Measurements from ENCODE around the gene RPL28. TPM values are rescaled to one million over a fixed set of nuclear protein-coding genes. Genes with fewer than 3 reads are reported as not detected.

The RPL28 gene
- total and polyA plus RNA-seq, 2 of the 13 experiments (the other 11 are each of a cell fraction or from before 2014, with no cell fraction given), result 105 to 420 TPM

DNA sequence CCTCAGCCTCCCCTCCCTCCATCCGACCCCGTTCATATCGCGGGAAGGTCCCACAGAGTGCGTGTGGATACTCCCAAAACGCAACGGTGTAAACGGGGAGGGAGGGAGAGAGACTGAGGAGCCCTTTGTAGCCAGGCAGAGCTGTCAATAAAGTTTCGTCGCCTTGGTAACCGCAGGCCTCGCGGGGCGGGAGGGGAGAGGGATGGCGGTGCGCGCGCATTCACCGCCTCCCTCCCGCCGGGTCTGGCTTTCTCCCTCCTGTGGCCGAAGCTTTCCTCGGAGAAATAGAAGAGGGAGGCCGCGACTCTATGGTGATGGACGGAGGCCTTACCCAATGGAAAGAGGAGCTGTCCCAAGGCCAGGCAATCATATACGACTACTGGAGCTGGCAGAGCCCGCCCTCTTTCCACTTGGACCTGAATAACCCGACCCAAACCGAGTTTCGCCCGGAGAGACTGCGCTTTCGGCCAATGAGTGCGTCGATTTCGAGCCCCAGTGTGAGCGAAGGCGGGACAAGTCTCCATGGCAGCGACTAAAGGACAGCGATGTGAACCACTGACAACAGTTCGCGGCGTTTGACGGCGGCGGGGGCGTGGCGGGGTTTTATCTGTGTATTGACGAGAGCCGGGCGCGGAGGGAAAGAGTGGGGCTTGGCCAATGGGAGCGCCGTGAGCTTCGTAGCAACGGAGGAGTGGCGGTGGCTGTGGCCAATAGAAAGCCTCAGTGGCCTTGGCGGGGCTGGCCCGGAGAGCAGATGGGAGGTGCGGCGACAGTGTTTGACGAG, 46.4 kb upstream of the RPL28 start, which contains the start of gene KMT5C (continued):
- TF ChIP-seq GABPA (IDR thresholded peaks at IDR 0.05; ENCODE audit: low read depth, low read length), result peak; percentile 25; the same call in 1 of the 2 replicates
- TF ChIP-seq GABPA (CRISPR knock-in tag; IDR thresholded peaks at IDR 0.05; ENCODE audit: low read depth), result no peak
- no peak for TF ChIP-seq ZNF790 (CRISPR knock-in tag; IDR thresholded peaks at IDR 0.05; ENCODE audit: borderline replicate concordance)
- TF ChIP-seq, protein P1, sequence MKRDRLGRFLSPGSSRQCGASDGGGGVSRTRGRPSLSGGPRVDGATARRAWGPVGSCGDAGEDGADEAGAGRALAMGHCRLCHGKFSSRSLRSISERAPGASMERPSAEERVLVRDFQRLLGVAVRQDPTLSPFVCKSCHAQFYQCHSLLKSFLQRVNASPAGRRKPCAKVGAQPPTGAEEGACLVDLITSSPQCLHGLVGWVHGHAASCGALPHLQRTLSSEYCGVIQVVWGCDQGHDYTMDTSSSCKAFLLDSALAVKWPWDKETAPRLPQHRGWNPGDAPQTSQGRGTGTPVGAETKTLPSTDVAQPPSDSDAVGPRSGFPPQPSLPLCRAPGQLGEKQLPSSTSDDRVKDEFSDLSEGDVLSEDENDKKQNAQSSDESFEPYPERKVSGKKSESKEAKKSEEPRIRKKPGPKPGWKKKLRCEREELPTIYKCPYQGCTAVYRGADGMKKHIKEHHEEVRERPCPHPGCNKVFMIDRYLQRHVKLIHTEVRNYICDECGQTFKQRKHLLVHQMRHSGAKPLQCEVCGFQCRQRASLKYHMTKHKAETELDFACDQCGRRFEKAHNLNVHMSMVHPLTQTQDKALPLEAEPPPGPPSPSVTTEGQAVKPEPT (CRISPR knock-in tag; IDR thresholded peaks at IDR 0.05; ENCODE audit: low read depth), result no peak
- TF ChIP-seq NR2F1 (CRISPR knock-in tag; IDR thresholded peaks at IDR 0.05), result no peak
- no peak for TF ChIP-seq SRSF4 (IDR thresholded peaks at IDR 0.05; ENCODE audit: low read depth, low read length, poor library complexity, severe bottlenecking)
- TF ChIP-seq ZNF33B (CRISPR knock-in tag; IDR thresholded peaks at IDR 0.05), result no peak
- no peak for TF ChIP-seq ZNF780A (CRISPR knock-in tag; IDR thresholded peaks at IDR 0.05)
- peak; percentile 61; the same call in 1 of the 2 replicates for TF ChIP-seq ATF7-NPFF (CRISPR knock-in tag; IDR thresholded peaks at IDR 0.05; ENCODE audit: low read depth)
- TF ChIP-seq ARID2 (CRISPR knock-in tag; IDR thresholded peaks at IDR 0.05; ENCODE audit: borderline replicate concordance), result no peak
- no peak for TF ChIP-seq RNF219 (CRISPR knock-in tag; IDR thresholded peaks at IDR 0.05)
- TF ChIP-seq ZNF616 (CRISPR knock-in tag; IDR thresholded peaks at IDR 0.05; ENCODE audit: low read depth), result no peak
- no peak for TF ChIP-seq ZNF678 (CRISPR knock-in tag; IDR thresholded peaks at IDR 0.05)
- TF ChIP-seq, protein P2, sequence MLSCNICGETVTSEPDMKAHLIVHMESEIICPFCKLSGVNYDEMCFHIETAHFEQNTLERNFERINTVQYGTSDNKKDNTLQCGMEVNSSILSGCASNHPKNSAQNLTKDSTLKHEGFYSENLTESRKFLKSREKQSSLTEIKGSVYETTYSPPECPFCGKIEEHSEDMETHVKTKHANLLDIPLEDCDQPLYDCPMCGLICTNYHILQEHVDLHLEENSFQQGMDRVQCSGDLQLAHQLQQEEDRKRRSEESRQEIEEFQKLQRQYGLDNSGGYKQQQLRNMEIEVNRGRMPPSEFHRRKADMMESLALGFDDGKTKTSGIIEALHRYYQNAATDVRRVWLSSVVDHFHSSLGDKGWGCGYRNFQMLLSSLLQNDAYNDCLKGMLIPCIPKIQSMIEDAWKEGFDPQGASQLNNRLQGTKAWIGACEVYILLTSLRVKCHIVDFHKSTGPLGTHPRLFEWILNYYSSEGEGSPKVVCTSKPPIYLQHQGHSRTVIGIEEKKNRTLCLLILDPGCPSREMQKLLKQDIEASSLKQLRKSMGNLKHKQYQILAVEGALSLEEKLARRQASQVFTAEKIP (CRISPR knock-in tag; IDR thresholded peaks at IDR 0.05; ENCODE audit: borderline replicate concordance), result no peak
- no peak for TF ChIP-seq ZFP90 (CRISPR knock-in tag; IDR thresholded peaks at IDR 0.05; ENCODE audit: borderline replicate concordance)
- TF ChIP-seq FOSL1 (CRISPR knock-in tag; IDR thresholded peaks at IDR 0.05; ENCODE audit: borderline replicate concordance), result no peak
- TF ChIP-seq, protein P3, sequence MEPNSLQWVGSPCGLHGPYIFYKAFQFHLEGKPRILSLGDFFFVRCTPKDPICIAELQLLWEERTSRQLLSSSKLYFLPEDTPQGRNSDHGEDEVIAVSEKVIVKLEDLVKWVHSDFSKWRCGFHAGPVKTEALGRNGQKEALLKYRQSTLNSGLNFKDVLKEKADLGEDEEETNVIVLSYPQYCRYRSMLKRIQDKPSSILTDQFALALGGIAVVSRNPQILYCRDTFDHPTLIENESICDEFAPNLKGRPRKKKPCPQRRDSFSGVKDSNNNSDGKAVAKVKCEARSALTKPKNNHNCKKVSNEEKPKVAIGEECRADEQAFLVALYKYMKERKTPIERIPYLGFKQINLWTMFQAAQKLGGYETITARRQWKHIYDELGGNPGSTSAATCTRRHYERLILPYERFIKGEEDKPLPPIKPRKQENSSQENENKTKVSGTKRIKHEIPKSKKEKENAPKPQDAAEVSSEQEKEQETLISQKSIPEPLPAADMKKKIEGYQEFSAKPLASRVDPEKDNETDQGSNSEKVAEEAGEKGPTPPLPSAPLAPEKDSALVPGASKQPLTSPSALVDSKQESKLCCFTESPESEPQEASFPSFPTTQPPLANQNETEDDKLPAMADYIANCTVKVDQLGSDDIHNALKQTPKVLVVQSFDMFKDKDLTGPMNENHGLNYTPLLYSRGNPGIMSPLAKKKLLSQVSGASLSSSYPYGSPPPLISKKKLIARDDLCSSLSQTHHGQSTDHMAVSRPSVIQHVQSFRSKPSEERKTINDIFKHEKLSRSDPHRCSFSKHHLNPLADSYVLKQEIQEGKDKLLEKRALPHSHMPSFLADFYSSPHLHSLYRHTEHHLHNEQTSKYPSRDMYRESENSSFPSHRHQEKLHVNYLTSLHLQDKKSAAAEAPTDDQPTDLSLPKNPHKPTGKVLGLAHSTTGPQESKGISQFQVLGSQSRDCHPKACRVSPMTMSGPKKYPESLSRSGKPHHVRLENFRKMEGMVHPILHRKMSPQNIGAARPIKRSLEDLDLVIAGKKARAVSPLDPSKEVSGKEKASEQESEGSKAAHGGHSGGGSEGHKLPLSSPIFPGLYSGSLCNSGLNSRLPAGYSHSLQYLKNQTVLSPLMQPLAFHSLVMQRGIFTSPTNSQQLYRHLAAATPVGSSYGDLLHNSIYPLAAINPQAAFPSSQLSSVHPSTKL (CRISPR knock-in tag; IDR thresholded peaks at IDR 0.05), result no peak
- TF ChIP-seq ZSCAN31 (CRISPR knock-in tag; IDR thresholded peaks at IDR 0.05; ENCODE audit: low read depth), result no peak
- no peak for TF ChIP-seq KMT2A (CRISPR knock-in tag; IDR thresholded peaks at IDR 0.05)

All from HepG2 (cell line).